Type B pancreatic cell (in vitro differentiated cells): ENCODE results near the gene RANBP10. TPM values are rescaled to one million over a fixed set of nuclear protein-coding genes. Genes with fewer than 3 reads are reported as not detected.
"Not testable (repeated sequence)": the region's sequence is repeated elsewhere in the genome, so short reads cannot be mapped to it uniquely, and the experiment has no call there.

Source experiments
- DNase-seq: peaks from one replicate; pipeline ENCODE4 v3.0.0; 2021; ENCODE audit warnings: mixed read lengths; ENCODE audit not compliant: unreplicated experiment; ENCODE audit errors: extremely low spot score
- H3K27ac Mint-ChIP-seq: 2 replicates; pipeline ENCODE4 v1.8.0; 2021; ENCODE audit warnings: mild to moderate bottlenecking, mixed read lengths
- H3K27me3 Mint-ChIP-seq: 2 replicates; pipeline ENCODE4 v1.8.0; 2021; ENCODE audit warnings: mixed read lengths
- H3K36me3 Mint-ChIP-seq: 2 replicates; pipeline ENCODE4 v1.8.0; 2021; ENCODE audit warnings: mixed read lengths
- H3K4me1 Mint-ChIP-seq: one replicate; pipeline ENCODE4 v1.8.0; 2021; ENCODE audit warnings: mixed read lengths; ENCODE audit not compliant: unreplicated experiment
- H3K4me3 Mint-ChIP-seq: 2 replicates; pipeline ENCODE4 v1.8.0; 2021; ENCODE audit warnings: mild to moderate bottlenecking, mixed read lengths
- H3K9me3 Mint-ChIP-seq: 2 replicates; pipeline ENCODE4 v1.8.0; 2021; ENCODE audit warnings: mixed read lengths
- CTCF ChIP-seq: fragments of 200-600 bp; sonication (generic); conservative IDR thresholded peaks from 2 replicates; pipeline ENCODE4 v1.5.0; 2021; ENCODE audit warnings: antibody characterized with exemption, mild to moderate bottlenecking
- total RNA-seq: library from RNA; stranded (reverse); gene quantifications from 2 replicates; pipeline ENCODE4 v1.2.1, GENCODE V29; 2021; ENCODE audit warnings: low replicate concordance

RANBP10 gene
- total RNA-seq, 1 donor from 2014 or later: 27.3 TPM

DNA sequence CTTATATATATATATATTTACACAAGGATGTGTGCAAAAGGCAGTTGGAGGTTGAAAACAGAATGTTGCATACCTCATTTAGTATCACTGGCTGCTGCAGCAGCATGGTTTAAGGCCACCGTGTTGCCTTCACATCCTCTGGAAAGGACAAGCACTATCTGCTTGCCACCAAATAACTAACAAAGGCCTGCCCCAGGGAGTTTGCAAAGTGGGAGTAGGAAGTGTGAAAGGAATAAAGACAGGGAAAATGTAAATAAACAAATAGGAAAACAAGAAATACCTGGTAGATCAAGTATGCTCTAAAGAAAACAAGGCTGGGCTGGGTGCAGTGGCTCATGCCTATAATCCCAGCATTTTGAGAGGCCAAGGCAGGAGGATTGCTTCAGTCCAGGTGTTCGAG is 53.7 kb downstream of the RANBP10 start:
- TF ChIP-seq CTCF: no peak
- Mint-ChIP-seq H3K4me1 (peaks cover 3% of the 10 kb centered on the region), H3K27me3 (no peaks in the 10 kb centered on the region), H3K9me3 (no peaks in the 10 kb centered on the region), H3K27ac (no peak overlapping the region), H3K36me3 (no peaks in the 10 kb centered on the region), H3K4me3 (no peak overlapping the region)
- DNase-seq: no peak

- not testable (repeated sequence) for H3K9me3 Mint-ChIP-seq, DNase-seq, H3K27me3 Mint-ChIP-seq, H3K4me3 Mint-ChIP-seq, H3K4me1 Mint-ChIP-seq, H3K27ac Mint-ChIP-seq, H3K36me3 Mint-ChIP-seq
Measured at GRCh38 chr16:67751331-67751730, 55.0 kb downstream of the RANBP10 start.

GRCh38 chr16:67750466-67750865 is 55.9 kb downstream of the RANBP10 start:
- Mint-ChIP-seq H3K27ac (no peak overlapping the region), H3K9me3 (no peaks in the 10 kb centered on the region), H3K4me3 (no peak overlapping the region), H3K27me3 (no peaks in the 10 kb centered on the region), H3K4me1 (peaks cover 3% of the 10 kb centered on the region), H3K36me3 (no peaks in the 10 kb centered on the region)
- no peak for TF ChIP-seq CTCF
- no peak for DNase-seq

GRCh38 chr16:67749436-67750078 is 56.8 kb downstream of the RANBP10 start:
- Mint-ChIP-seq H3K4me1 (peaks cover 3% of the 10 kb centered on the region), H3K4me3 (no peak overlapping the region), H3K27me3 (no peaks in the 10 kb centered on the region), H3K9me3 (no peaks in the 10 kb centered on the region), H3K36me3 (no peaks in the 10 kb centered on the region), H3K27ac (no peak overlapping the region)
- TF ChIP-seq CTCF: no peak
- DNase-seq: no peak

DNA sequence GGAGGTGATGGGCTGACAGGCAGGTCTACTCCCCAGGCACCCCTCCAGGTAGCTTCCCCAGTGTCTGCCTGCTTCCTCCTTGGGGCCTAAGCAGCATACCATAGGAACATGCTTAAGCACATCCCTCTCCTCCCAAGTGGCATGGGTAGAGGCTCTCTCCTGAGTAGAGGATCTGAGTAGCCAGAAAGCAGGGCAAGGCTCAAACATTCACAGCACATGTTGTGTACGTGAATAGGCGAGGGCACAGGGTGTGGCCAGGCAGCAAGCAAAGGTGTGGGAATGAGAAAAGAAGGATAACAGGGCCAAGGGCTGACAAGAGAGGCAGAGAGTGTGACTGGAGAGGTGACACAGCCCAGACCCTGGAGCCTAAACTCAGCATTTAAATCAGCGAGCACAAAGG is 57.5 kb downstream of the RANBP10 start:
- no peak for TF ChIP-seq CTCF
- H3K27ac Mint-ChIP-seq: no peak overlapping the region
- DNase-seq: no peak
- no peaks in the 10 kb centered on the region for H3K27me3 Mint-ChIP-seq
- no peak overlapping the region for H3K4me3 Mint-ChIP-seq
- peaks cover 3% of the 10 kb centered on the region for H3K4me1 Mint-ChIP-seq
- H3K36me3 Mint-ChIP-seq: peaks cover 4% of the 10 kb centered on the region
- H3K9me3 Mint-ChIP-seq: no peaks in the 10 kb centered on the region

GRCh38 chr16:67746846-67747245 is 59.5 kb downstream of the RANBP10 start:
- no peaks in the 10 kb centered on the region for H3K9me3 Mint-ChIP-seq
- H3K4me3 Mint-ChIP-seq: no peak overlapping the region
- TF ChIP-seq CTCF: no peak

More at GRCh38 chr16:67746846-67747245, 59.5 kb downstream of the RANBP10 start:
- no peak for DNase-seq
- Mint-ChIP-seq H3K36me3 (peaks cover 4% of the 10 kb centered on the region), H3K4me1 (peaks cover 3% of the 10 kb centered on the region), H3K27ac (no peak overlapping the region), H3K27me3 (no peaks in the 10 kb centered on the region)
